Colonic mucosa (tissue), 4 donors: ENCODE measurements around the gene IL21R. TPM values are rescaled to one million over a fixed set of nuclear protein-coding genes. Genes with fewer than 3 reads are reported as not detected.
A peak's percentile ranks its signal among the peaks of the same experiment; 100 is the strongest.

Experiments
- DNase-seq: peaks from one replicate; pipeline ENCODE4 v3.0.0-alpha.2; 2020
- H3K27ac ChIP-seq: fragments of 200-600 bp; one replicate; pipeline ENCODE4 v1.8.0; 2021
- H3K27me3 ChIP-seq: fragments of 200-600 bp; one replicate; pipeline ENCODE4 v1.8.0; 2021
- H3K36me3 ChIP-seq: fragments of 200-600 bp; one replicate; pipeline ENCODE4 v1.8.0; 2021
- H3K4me1 ChIP-seq: fragments of 200-600 bp; one replicate; pipeline ENCODE4 v1.8.0; 2021; ENCODE audit warnings: mild to moderate bottlenecking
- H3K4me3 ChIP-seq: fragments of 200-600 bp; one replicate; pipeline ENCODE4 v1.8.0; 2021
- H3K9ac ChIP-seq, 2 donors: one replicate each; pipeline ENCODE4 v1.7.0; 2013; ENCODE audit warnings: control low read depth in 2 of 2, low read depth in 2 of 2, low read length in 2 of 2
- H3K9me3 ChIP-seq: fragments of 200-600 bp; one replicate; pipeline ENCODE4 v1.8.0; 2021
- intact Hi-C: fragments of 100-400 bp; cut with DNase I; formaldehyde crosslinking; loops from one replicate; pipeline ENCODE4 v1.14.1; 2022
- total RNA-seq, 2 donors: library from RNA; stranded (reverse); fragmentation: NEBNext Ultra II Directional in 1 of 2; extraction: Animal tissue kit (Norgen Biotek cat#: 25700) in 1 of 2; gene quantifications; one replicate each; pipeline ENCODE4 v1.2.1, GENCODE V29; 2021
- TF ChIP-seq, protein P1 (sequence below): fragments of 200-600 bp; IDR thresholded peaks from one replicate; pipeline ENCODE4 v1.8.0; 2022; ENCODE audit warnings: antibody characterized with exemption, mild to moderate bottlenecking
- donor health status: healthy.
- donor health status: DM: no; HTN: no; CAD: no.
- donor health status: DM: no; HTN: no; CAD: no.

IL21R gene
- total RNA-seq, 2 donors from 2014 or later, result 0.56 to 0.91 TPM

DNA sequence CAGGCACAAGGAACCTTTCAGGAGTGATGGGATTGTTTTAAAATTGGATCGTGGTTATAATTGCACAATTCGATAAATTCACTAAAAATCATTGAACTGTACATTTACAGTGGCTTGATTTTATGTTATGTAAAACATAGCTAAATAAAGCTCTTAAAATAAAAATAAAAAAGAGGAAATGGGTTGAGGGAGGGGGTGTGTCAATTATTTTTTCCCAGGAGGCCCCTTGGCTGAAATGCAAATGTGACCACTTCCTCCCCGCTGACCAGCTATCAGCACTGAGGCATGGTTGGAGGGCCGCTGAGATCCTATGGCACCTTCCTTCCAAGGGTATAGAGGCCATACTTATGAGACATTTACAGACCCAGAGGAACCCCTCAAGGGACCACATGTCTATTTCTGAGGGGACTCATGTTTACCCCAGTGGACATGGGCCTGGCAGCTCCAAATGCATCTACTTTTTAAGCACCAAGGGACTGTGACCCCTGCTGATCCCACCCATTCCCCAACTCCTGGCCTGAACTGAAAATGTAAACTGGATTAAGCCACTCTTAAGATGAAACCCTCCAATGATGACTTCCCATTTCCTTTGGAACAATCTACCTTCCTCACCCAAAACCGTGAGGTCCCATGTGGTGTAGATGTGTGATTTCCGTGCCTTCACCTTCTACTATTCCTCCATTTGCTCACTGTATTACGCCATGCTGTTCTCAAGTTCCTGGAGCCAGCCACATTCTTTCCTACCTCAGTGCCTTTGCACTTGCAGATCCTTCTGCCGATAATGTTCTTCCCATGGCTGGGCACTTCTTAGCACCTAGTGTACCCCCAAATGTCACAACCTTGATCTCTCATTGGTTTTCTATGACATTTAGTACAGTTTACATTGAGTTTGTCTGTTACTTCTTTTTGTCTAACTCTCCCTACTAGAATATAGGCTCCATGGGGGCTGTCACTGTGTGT, 2.8 kb upstream of the IL21R start:
- intact Hi-C loops, result no loop called here
- TF ChIP-seq, protein P1, sequence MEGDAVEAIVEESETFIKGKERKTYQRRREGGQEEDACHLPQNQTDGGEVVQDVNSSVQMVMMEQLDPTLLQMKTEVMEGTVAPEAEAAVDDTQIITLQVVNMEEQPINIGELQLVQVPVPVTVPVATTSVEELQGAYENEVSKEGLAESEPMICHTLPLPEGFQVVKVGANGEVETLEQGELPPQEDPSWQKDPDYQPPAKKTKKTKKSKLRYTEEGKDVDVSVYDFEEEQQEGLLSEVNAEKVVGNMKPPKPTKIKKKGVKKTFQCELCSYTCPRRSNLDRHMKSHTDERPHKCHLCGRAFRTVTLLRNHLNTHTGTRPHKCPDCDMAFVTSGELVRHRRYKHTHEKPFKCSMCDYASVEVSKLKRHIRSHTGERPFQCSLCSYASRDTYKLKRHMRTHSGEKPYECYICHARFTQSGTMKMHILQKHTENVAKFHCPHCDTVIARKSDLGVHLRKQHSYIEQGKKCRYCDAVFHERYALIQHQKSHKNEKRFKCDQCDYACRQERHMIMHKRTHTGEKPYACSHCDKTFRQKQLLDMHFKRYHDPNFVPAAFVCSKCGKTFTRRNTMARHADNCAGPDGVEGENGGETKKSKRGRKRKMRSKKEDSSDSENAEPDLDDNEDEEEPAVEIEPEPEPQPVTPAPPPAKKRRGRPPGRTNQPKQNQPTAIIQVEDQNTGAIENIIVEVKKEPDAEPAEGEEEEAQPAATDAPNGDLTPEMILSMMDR, result no peak
- no peak overlapping the region for H3K27ac ChIP-seq

DNA sequence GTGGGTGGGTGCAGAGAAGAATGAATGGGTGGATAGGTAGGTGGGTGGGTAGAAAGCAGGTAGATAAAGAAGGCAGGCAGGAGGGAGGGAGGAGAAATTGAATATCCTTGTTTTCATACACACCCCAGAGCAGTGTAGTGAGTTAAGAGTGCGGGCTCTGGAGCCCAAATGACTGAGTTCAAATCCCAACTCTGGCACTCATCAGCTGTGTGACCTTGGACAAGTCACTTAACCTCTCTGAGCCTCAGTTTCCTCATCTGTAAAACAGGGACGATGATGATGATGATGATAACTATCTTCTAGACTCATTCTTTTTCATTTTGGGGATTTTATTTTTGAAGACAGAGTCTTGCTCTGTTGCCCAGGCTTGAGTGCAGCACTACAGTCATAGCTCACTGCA, 2.0 kb upstream of the IL21R start:
- Histone ChIP-seq H3K27ac (no peak overlapping the region), H3K9me3 (no peaks in the 10 kb centered on the region), H3K4me3 (no peak overlapping the region), H3K36me3 (no peaks in the 10 kb centered on the region), H3K4me1 (no peaks in the 10 kb centered on the region), H3K9ac (no peak overlapping the region), H3K27me3 (no peaks in the 10 kb centered on the region)
- intact Hi-C loops, result no loop called here
- DNase-seq, result no peak
- TF ChIP-seq, protein P1, result no peak

More for the DNA sequence above, 2.8 kb upstream of the IL21R start:
- Histone ChIP-seq H3K36me3 (no peaks in the 10 kb centered on the region), H3K9ac (no peak overlapping the region), H3K4me1 (no peaks in the 10 kb centered on the region), H3K9me3 (no peaks in the 10 kb centered on the region), H3K4me3 (no peak overlapping the region), H3K27me3 (no peaks in the 10 kb centered on the region)
- DNase-seq, result no peak

DNA sequence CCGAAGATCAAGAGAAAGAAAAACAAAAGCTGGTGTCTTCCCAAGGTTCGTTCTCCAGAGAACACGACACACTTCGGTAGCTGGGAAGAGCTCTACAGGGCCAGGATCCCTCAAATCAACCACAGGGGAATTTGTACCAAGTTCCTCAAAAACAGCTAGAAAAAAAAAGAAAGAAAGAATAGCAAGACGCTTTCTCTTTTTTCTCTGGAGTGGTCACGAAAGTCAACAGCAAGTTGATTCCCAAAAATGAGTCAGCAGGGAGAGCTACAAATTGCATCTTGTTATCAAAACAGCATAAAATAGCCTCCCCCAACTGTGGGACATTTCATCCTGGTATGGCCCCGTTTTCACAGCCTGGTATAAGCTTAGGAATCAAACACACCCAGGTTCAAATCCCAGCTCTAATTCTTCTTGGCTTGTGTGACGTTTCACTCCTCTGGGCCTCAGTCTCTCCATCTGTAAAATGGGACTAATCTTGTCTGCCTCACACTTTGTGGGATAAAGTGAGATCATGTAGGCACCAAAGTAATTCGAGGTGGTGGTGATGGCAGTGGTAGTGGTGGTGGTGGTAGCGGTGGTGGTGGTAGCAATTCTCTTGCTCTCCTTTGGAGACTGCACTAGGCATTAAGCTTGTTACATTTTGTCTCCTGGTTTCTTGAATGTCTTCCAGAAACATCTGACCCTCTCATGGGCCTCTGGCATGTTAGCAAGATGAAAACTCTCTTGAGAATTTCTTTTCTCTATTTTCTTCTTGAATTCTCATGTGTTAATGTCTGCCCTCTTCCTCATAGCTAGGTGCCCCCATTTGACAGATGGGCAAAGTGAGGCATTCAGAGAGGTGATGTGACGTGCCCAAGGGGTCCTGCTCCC, 988 bp upstream of the IL21R start:
- TF ChIP-seq, protein P1, result no peak
- H3K27ac ChIP-seq, result no peak overlapping the region
- H3K36me3 ChIP-seq, result no peaks in the 10 kb centered on the region
- H3K9ac ChIP-seq, result no peak overlapping the region
- H3K9me3 ChIP-seq, result no peaks in the 10 kb centered on the region
- DNase-seq, result no peak
- H3K27me3 ChIP-seq, result no peaks in the 10 kb centered on the region
- no peak overlapping the region for H3K4me3 ChIP-seq
- no peaks in the 10 kb centered on the region for H3K4me1 ChIP-seq
- intact Hi-C loops, result no loop called here

DNA sequence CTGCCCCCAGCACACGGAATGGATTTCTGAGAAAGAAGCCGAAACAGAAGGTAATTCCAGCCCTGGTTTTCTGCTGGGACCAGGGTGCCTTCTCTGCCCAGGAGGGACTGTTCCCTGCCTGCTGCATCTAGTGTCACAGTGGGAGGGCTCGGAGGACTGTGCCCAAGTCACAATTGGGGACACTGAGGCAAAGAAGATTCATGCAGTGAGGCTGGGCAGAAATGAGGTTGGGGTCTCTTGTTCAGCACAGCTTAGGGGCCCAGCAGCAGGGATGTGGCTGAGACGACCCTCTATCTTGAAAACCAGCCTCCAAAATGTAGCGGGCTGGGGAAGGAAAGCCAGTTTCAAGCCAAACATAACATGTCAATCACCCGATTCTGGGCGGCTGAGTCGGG, 592 bp downstream of the IL21R start:
- H3K9ac ChIP-seq, result peak overlapping the region in 1 of 2 donors; percentile 47

More for the DNA sequence above, 592 bp downstream of the IL21R start:
- TF ChIP-seq, protein P1, result no peak
- H3K27me3 ChIP-seq, result no peaks in the 10 kb centered on the region
- no peak overlapping the region for H3K27ac ChIP-seq
- no peaks in the 10 kb centered on the region for H3K36me3 ChIP-seq
- no peak for DNase-seq
- H3K9me3 ChIP-seq, result no peaks in the 10 kb centered on the region
- no peaks in the 10 kb centered on the region for H3K4me1 ChIP-seq
- intact Hi-C loops, result no loop called here
- H3K4me3 ChIP-seq, result peak overlapping the region; percentile 18
